Measurements from ENCODE around the gene ZNF358.

ZNF358 gene

DNA sequence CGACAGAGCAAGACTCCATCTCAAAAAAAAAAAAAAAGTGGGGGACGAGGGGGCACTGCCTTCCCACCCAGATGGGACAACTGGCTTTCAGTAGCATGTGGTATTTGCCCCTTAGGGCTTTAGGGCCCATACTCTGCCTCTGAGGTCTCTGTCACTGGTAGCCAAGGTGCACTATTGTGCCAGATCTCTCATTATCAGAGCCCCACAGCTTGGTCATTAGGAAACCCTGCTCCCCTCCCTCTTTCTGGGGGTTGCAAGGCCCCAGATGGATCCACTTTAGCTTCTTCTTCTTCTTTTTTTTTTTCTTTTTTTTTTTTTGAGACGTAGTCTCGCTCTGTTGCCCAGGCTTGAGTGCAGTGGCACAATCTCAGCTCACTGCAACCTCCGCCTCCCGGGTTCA is 11.2 kb upstream of the ZNF358 start:
- Histone ChIP-seq H3K27me3 (replicated peaks; ENCODE audit: control insufficient read depth, insufficient read depth, low read length) (no peaks in the 10 kb centered on the region), H3K4me3 (replicated peaks; ENCODE audit: low read depth, low read length) (no peak overlapping the region), H3K36me3 (ENCODE audit: control insufficient read depth, insufficient read depth, low read length) (no peaks in the 10 kb centered on the region)
- TF ChIP-seq, protein P1, sequence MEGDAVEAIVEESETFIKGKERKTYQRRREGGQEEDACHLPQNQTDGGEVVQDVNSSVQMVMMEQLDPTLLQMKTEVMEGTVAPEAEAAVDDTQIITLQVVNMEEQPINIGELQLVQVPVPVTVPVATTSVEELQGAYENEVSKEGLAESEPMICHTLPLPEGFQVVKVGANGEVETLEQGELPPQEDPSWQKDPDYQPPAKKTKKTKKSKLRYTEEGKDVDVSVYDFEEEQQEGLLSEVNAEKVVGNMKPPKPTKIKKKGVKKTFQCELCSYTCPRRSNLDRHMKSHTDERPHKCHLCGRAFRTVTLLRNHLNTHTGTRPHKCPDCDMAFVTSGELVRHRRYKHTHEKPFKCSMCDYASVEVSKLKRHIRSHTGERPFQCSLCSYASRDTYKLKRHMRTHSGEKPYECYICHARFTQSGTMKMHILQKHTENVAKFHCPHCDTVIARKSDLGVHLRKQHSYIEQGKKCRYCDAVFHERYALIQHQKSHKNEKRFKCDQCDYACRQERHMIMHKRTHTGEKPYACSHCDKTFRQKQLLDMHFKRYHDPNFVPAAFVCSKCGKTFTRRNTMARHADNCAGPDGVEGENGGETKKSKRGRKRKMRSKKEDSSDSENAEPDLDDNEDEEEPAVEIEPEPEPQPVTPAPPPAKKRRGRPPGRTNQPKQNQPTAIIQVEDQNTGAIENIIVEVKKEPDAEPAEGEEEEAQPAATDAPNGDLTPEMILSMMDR (IDR thresholded peaks at IDR 0.05; ENCODE audit: insufficient read depth, low read length, poor library complexity, severe bottlenecking), result no peak
- DNase-seq (ENCODE audit: extremely low read depth, insufficient read length), result no peak

DNA sequence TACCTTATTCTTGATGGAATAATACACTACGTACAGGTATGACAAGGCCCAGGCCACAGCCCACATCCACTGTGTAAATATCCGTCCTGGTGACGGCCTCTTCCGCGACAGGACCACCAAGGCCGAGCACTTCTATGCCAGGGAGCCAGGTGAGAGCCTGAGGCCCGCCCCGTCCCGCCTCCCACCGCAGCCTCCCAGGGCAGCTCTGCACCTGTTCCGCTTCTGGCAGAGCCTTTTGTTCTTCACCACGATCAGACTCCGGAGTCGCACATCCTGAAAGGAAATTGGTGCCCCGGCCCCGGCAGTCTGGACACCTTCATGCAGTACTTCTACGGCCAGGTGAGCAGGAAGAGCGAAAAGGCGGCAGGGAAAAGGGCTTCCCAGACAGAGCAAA is 10.6 kb upstream of the ZNF358 start:
- no peaks in the 10 kb centered on the region for H3K36me3 ChIP-seq (ENCODE audit: control insufficient read depth, insufficient read depth, low read length)
- no peaks in the 10 kb centered on the region for H3K27me3 ChIP-seq (replicated peaks; ENCODE audit: control insufficient read depth, insufficient read depth, low read length)
- no peak overlapping the region for H3K4me3 ChIP-seq (replicated peaks; ENCODE audit: low read depth, low read length)
- no peak for DNase-seq (ENCODE audit: extremely low read depth, insufficient read length)
- TF ChIP-seq, protein P1 (IDR thresholded peaks at IDR 0.05; ENCODE audit: insufficient read depth, low read length, poor library complexity, severe bottlenecking), result no peak

DNA sequence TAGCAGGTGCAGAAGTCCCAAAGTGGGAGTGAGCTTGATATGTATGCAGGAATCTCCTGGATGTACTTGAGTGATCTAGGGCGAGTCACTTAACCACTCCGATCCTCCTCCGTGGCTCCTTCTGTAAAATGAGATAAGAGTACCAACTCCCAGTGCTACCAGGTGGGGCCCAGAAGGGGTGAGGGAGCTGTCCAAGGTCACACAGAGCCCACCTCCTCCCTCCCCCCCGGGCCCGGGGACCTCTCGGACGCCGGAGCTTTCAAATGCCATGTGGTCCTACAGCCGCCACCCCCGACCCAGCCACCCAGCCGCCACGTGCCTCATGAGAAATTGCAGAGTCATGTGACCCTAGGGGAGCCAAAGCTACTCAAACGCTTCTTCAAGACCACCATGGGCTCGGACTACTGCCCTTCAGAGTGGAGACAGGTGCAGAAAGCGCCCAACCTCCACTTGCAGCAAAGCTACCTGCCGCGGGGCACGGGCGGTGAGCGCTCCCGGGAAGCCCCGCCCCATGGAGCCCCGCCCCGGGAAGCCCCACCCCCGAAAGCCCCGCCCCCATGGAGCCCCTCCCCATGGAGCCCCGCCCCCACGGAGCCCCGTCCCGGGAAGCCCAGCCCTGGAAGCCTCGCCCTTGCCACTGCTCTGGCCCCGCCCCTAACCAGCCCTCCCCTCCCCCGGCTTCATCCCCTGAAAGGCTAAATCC is 10.1 kb upstream of the ZNF358 start:
- Histone ChIP-seq H3K27me3 (replicated peaks; ENCODE audit: control insufficient read depth, insufficient read depth, low read length) (no peaks in the 10 kb centered on the region), H3K4me3 (replicated peaks; ENCODE audit: low read depth, low read length) (no peak overlapping the region), H3K36me3 (ENCODE audit: control insufficient read depth, insufficient read depth, low read length) (no peaks in the 10 kb centered on the region)
- no peak for DNase-seq (ENCODE audit: extremely low read depth, insufficient read length)
- TF ChIP-seq, protein P1 (IDR thresholded peaks at IDR 0.05; ENCODE audit: insufficient read depth, low read length, poor library complexity, severe bottlenecking), result no peak

DNA sequence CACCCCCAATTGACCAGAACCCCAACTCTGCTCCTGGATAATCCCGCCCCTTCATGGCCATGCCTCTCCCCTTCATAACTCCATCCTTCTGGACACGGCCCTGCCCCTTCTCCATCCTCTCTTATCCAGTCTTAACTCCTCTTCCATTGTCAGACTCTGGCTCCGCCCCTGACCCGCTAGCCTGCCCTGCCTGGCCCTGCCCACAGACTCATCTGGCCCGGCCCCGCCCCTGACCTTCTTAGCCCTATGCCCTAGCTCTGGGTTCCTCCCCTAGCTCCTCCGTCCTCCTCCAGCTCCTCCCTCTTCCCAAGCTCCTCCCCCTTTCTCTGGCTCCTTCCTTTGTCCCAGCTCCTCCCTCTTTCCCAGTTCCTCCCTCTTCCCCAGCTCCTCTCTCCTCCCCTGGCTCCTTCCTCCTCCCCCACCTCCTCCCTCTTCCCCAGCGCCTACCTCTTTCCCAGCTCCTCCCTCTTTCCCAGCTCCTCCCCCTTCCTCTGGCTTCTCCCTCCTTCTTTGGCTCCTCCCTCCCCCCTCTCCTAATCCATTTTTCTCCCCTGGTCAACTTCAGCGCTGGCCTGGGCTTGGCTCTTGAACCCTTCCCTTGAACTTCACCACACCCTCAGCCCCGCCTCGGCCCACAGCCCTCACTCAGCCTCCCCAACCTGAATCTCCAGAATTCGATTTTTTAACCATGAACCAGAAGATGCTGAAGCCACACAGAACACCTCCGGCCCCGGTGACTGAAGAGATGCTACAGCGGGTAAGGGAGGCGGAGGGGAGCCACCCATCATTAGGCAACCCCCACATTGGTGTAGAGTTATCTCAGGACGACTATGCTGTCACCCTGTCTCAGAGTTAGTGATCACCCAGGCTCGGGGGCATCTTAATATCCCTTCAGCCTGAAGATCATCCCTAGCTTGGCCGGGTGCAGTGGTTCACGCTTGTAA is 9.2 kb upstream of the ZNF358 start:
- Histone ChIP-seq H3K4me3 (replicated peaks; ENCODE audit: low read depth, low read length) (no peak overlapping the region), H3K27me3 (replicated peaks; ENCODE audit: control insufficient read depth, insufficient read depth, low read length) (no peaks in the 10 kb centered on the region), H3K36me3 (ENCODE audit: control insufficient read depth, insufficient read depth, low read length) (no peaks in the 10 kb centered on the region)
- peak; percentile 76 for DNase-seq (ENCODE audit: extremely low read depth, insufficient read length)
- TF ChIP-seq, protein P1 (IDR thresholded peaks at IDR 0.05; ENCODE audit: insufficient read depth, low read length, poor library complexity, severe bottlenecking), result no peak

DNA sequence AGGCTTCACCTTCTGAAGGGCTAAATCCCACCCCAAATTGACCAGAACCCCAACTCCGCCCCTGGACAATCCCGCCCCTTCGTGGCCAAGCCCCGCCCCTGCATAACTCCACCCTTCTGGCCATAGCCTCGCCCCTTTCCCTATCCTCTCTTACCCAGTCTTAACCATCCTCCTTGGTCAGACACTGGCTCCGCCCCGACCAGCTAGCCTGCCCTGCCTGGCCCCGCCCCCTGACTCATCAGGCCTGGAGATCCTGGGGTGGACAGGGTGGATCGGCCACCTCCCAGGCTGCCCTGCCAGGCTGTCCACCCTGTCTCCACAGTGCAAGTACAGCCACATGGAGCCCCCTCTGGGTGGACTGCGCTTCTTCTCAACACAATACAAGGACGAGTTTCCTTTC is 8.0 kb upstream of the ZNF358 start:
- TF ChIP-seq, protein P1 (IDR thresholded peaks at IDR 0.05; ENCODE audit: insufficient read depth, low read length, poor library complexity, severe bottlenecking), result no peak
- peak; percentile 50 for DNase-seq (ENCODE audit: extremely low read depth, insufficient read length)
- Histone ChIP-seq H3K4me3 (replicated peaks; ENCODE audit: low read depth, low read length) (no peak overlapping the region), H3K27me3 (replicated peaks; ENCODE audit: control insufficient read depth, insufficient read depth, low read length) (no peaks in the 10 kb centered on the region), H3K36me3 (ENCODE audit: control insufficient read depth, insufficient read depth, low read length) (no peaks in the 10 kb centered on the region)

All from GM06990 (cell line).